Measurements from ENCODE around the gene UBAC2.

The UBAC2 gene

GRCh38 chr13:99314640-99315176, 114.1 kb downstream of the UBAC2 start:
- no peak for DNase-seq

DNA sequence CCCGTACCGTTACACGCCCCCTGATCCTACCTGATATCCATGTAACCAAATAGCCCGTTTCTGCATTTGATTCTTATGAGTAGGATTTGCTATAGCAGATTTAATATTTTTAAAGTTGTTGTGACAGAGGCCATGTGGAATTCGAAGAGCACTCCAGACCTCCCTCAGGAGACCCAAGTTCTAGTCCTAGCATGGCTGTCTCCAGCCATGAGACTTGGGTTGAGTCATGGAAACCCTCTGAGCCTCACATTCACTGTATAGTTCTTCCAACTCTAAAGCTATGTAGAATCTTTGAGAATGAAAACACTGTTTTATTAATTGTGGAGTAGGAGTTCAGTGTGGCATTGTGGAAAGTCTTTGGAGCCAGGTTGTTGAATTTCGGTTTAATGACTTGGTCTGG, 114.5 kb downstream of the UBAC2 start:
- no peak for DNase-seq

- DNase-seq: no peak
These were observed 115.6 kb downstream of the UBAC2 start for GRCh38 chr13:99316224-99316623.

GRCh38 chr13:99316657-99317256, 116.1 kb downstream of the UBAC2 start:
- DNase-seq: no peak

- DNase-seq: peak; percentile 48
These were observed 120.2 kb downstream of the UBAC2 start for GRCh38 chr13:99320693-99321481.

DNA sequence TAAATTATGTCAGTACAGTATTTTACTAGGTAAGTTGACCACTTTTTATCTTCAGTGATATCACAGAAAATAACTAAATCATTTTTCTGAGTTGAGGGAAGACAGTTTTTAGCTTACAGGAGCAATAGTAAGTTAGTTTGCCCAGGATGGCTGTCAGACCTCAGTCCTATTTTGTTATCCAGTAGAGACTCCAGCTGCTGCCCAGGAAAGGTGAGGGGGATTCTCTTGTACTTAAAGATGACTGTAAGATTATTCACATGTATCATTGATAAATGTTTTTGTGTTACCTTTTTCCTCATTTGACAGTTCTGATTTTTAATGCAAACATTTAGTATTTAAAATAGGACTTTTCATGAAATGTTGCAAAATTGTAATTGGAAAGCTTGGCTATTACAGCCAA, 121.1 kb downstream of the UBAC2 start:
- DNase-seq: no peak

DNA sequence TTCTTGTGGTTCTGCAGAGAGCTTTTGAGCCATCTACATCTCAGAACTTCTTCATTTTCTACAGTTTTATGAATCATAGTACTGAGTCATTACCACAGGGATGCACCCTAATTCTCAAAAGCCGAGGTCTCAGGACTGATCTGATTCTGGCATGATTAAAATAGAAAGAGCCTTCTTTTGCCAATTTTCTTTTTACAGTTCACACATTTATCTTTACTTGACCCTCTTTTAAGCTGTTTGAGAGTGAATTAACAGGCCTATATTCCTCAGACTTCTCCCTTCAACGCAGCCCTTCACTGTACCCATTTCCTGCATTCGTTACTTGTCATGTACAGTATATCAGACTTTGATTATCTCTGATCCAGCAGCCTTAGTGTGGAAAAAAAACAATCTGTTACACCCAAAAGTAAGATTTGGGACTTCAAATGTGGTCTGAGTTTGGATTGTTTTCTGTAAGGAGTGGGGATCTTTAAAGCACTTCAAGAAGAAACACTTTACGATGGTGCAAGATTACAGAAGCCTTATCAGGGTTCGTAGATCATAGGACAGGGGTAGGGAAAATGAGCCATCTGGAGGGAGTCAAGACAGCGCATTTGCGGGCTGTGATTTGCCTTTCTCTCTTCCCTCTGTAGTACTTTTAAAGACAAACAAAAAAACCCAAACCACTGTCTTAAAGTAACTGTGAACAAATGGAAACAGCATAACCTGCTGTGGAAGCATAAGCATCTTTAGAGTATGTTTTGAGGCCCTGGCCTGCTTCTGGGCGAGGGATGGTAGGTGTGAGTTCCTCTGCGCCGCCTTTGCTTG, 121.8 kb downstream of the UBAC2 start:
- no peak for DNase-seq

DNA sequence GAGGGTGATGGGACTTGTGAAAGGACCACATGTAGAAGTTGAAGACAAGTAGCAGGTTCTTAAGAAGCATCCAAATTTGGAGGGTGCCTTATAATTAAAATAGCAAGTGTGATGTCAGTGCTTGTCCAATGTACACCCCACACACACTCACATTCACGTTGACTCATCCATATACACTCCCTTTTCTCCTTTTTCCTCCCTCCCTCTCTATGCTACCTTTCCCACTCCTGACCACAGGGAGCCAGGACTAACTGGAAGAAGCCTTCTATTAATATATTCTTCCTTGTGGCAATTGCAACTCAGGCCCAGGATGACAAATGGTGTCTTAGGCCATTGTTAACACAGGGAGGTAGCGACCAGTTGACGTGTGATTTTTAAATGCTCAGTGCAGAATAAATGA, 122.8 kb downstream of the UBAC2 start:
- DNase-seq: peak; percentile 40

GRCh38 chr13:99326012-99326411, 125.4 kb downstream of the UBAC2 start:
- DNase-seq: no peak

GRCh38 chr13:99327126-99327525, 126.5 kb downstream of the UBAC2 start:
- no peak for DNase-seq

DNA sequence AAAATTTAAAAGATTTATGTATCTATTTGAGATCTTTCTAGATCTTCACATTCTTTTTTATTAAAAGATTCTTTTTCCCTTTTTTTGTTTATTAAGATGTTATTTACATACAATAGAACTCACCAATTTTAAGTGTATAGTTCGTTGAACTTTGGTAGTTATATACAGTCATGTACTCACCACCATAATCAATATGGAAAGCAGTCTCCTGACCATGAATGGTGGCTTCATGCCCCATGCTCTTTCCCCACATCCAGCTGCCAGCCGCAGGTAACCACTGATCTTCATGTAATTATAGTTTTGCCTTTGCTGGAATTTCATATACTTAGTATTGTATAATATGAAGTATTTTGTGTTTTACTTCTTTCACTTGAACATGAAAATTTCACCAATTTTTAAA, 127.1 kb downstream of the UBAC2 start:
- no peak for DNase-seq

DNA sequence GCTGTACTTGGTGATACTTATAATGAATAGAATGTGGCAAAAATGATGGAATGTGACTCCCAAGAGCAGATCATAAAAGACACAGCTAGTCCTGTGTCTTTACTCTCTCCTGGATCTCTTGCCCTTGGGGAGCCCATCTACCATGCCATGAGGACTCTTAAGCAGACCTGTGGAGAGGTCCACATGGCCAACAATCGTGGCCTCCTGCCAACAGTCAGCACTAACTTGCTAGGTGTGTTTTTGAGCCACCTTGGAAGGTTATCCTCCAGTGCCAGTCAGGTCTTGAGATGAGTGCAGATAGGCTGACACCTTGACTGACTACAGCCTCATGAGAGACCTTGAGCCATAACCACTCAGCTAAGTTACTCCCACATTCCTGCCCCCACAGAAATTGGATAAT, 128.8 kb downstream of the UBAC2 start:
- DNase-seq: no peak

GRCh38 chr13:99330942-99331341, 130.3 kb downstream of the UBAC2 start:
- no peak for DNase-seq

- DNase-seq: no peak
These were observed 131.2 kb downstream of the UBAC2 start for GRCh38 chr13:99331881-99332293.

- DNase-seq: no peak
These were observed 131.8 kb downstream of the UBAC2 start for GRCh38 chr13:99332456-99332855.

DNA sequence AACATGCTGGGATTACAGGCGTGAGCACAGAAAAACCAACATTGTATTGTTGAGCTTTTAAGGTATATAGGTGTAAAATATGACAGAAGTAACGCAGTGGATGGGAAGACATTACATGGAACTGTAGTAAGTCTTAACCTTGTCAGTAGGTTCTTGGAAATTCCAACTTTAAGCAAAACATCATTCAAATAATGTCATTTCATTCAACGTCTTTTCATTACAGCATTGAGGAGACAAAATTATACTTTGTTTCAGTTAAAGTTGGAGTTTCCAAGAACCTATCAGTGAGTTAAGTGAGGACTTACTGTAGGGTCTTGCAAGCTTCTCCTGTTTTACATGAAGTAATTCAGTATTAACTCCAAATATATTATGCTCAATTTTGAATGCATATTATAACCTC, 133.6 kb downstream of the UBAC2 start:
- DNase-seq: no peak

DNA sequence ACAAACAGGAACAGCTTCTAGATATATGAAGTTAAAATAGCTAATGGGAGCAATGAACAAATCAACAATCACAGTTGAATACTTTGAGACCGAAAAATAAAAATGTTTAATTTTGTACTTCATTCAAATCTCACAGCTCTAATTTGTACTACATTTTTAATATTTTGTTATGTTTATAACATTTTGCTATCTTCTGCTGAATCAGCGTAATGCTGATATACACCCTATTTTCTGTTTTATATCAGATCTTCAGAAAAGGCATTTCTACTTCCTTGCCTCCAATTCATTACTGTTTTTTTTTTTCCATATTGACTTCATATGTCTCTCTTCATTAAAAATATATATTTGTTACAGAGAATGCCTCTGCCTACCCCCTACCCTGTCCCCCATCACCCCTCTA, 134.4 kb downstream of the UBAC2 start:
- no peak for DNase-seq

DNA sequence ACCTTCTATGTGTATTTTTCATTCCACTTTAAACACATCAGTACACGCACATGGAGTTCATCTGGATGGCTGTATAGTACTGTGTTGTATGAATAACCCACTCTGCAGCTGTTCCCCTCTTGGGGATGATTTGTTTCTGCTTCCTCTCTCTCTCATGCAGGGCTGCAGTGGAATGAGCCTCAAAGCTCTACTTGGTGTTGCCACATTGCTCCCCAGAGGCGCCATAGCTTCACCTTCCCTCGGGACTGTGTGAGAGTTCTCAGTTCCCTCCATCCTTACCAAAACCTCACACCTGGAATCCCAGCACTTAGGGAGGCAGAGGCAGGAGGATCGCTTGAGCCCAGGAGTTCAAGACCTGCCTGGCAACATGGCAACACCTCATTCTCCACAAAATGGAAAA, 134.9 kb downstream of the UBAC2 start:
- DNase-seq: no peak

DNA sequence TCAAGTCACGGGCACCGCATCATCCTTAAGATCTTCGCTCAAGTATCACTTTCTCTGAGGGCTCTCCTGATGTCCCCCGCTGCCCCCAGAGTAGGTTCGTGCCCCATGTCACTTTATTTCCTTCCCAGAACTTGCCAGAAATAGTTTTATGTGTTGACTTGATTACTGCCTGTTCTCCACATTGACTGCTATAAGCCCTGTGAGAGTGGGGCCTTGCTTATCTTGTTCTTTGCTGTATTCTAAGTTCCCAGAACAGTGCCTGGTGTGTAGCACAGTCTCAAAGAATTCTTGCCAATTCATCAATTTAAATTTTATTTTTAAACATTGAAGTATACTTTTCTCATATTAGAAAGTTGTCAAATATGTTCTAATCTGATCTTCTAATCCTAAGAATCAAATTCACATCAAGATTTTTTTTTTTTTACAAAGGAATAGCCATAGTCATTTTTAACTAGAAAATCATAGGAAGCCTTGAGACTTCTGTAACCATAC, 138.6 kb downstream of the UBAC2 start:
- no peak for DNase-seq

DNA sequence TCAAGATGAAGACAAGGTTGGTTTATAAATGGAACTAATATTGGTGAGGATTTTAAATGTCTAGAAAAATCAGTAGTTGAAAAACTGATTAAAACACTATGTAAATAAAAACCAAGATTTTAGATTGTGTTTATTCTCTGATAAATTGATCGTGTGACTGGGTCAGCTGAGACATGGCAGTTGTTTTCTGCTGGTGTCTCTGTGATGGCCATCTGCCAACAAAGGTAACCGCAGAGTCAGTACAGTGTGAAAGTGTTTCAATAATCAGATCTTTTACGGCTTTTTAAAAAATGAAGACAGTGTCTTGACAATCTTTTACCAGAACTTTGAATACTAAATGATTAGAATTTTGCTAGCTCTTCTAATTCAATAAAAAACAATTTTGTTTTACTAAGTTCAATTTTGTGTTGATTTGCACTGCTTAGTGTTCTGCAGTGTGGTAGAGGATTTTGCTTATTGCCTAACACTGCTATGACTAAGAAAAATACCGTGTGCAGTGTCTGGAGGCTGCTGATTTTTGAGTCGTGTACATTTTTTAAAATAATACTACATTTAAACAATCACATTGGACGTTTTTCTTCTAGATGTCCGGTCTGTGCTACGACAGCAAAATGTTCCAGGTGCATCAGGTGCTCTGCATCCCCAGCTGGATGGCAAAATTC, 139.2 kb downstream of the UBAC2 start:
- DNase-seq: no peak

- no peak for DNase-seq
These were observed 140.0 kb downstream of the UBAC2 start for GRCh38 chr13:99340638-99341037.

- DNase-seq: no peak
These were observed 141.5 kb downstream of the UBAC2 start for GRCh38 chr13:99341969-99342722.

Data from kidney glomerular epithelial cell (primary cell).